Activated T-cell treated with anti-CD3 and anti-CD28 coated beads, Interleukin-2, amount 50 U/mL, for 72 hours (primary cell): ENCODE measurements around the gene INS. TPM values are rescaled to one million over a fixed set of nuclear protein-coding genes. Genes with fewer than 3 reads are reported as not detected.

Source experiments
- ATAC-seq, 2 donors: fragments of 150-1000 bp; cut with Tn5 transposase; replicated peaks in 1 of 2; 2 replicates each; pipeline ENCODE4 v1.10.0; 2021; ENCODE audit warnings: moderate library complexity in 2 of 2, mild to moderate bottlenecking in 1 of 2
- DNase-seq, 2 donors: peaks; one replicate each; pipeline ENCODE4 v3.0.0; 2021 to 2022; ENCODE audit warnings: mixed read lengths in 1 of 2
- H3K27ac Mint-ChIP-seq: one replicate; pipeline ENCODE4 v1.8.0; 2022; ENCODE audit warnings: mild to moderate bottlenecking, moderate library complexity, mixed read lengths
- H3K27me3 Mint-ChIP-seq: one replicate; pipeline ENCODE4 v1.8.0; 2022; ENCODE audit warnings: low read depth, mixed read lengths
- H3K36me3 Mint-ChIP-seq, 2 donors: one replicate each; pipeline ENCODE4 v1.8.0; 2022; ENCODE audit warnings: mixed read lengths in 2 of 2, mild to moderate bottlenecking in 1 of 2; ENCODE audit not compliant: insufficient read depth in 2 of 2
- H3K4me1 Mint-ChIP-seq: one replicate; pipeline ENCODE4 v1.8.0; 2022; ENCODE audit warnings: low read depth, mixed read lengths
- H3K4me3 Mint-ChIP-seq, 2 donors: one replicate each; pipeline ENCODE4 v1.8.0; 2022; ENCODE audit warnings: mild to moderate bottlenecking in 2 of 2, mixed read lengths in 2 of 2, moderate library complexity in 2 of 2
- H3K9me3 Mint-ChIP-seq, 2 donors: one replicate each; pipeline ENCODE4 v1.8.0; 2022; ENCODE audit warnings: mixed read lengths in 2 of 2
- total RNA-seq, 2 donors: library from RNA; stranded (reverse); gene quantifications; one replicate each; pipeline ENCODE4 v1.2.3, GENCODE V29; 2022

The INS gene
- total RNA-seq, 2 donors from 2014 or later, result not detected

DNA sequence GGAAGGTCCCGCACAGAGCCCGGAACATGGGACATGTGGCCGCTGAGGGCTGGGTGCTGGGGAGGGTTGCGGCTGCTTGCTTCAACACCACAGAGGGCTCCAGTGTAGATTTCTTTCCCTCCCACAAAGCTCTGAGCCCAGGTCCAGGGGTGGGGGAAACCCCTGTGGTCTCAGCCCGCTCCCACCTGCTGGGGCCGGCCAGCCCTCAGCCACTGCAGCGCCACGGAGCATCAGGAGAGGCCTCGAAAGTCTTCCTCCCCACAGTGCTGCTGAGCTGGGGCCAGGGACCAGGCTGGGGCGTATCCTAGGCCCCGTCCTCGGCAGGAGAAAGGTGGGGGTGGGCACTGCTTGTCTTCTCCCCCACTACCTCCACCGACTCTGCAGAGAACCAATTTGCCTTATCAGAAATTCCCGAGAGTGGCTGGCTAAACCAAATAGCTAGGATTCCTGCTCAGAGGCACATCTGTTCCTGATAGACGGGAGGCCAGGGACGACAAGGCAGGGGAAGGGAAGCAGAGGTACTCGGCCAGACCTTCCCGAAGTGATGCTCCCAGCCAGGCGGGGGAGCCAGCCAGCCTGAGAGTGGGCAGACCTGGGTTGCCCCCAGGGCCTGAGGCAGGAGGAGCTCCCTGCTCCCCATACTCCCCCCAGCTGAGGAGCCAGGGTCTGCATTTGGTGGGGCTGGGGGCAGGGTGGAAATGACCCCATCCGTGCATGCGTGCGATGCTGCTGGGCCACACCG lies 40.5 kb downstream of the INS start:
- H3K36me3 Mint-ChIP-seq, result no peaks in the 10 kb centered on the region
- peaks cover 52% of the 10 kb centered on the region for H3K27me3 Mint-ChIP-seq
- H3K9me3 Mint-ChIP-seq, result peaks cover 5% of the 10 kb centered on the region in 2 donors
- no peak overlapping the region for H3K4me3 Mint-ChIP-seq
- DNase-seq (no peak), ATAC-seq (no peak)
- no peaks in the 10 kb centered on the region for H3K4me1 Mint-ChIP-seq
- H3K27ac Mint-ChIP-seq, result no peak overlapping the region

DNA sequence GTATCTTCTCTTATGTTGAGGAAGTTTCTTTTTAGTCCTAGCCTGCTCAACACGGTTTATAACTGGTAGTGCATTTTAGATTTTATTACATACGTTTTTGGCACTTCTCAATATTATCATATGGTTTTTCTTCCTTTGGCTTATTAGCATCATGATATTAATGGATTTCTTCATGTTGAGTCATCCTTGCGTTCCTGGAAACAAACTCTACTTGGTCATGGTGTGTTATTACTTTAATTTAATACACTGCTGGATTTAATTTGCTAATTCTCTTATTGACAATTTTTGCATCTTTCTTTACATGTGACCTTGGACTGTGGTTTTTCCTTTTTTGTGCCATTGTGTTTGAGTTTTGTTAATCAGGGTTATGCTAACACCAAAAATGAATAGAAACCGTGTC lies 42.3 kb downstream of the INS start:
- no peak for ATAC-seq

DNA sequence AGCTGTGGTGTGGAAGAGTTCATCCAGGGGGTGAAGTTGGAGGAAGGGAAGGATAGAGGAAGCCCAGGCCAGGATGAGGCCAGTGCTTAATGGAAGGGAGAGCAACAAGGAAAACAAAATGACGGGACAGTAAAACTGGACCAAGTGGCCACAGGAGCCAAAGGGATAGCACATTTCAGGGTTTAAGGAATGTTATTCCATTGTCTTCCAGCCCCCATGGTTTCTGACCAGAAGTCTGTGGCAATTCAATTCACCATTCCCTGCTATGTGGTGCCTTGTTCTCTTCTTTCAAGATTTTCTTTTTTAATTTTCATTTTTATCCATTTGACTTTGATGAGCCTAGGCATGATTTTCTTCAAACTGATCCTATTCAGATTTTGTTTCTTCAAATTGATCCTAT lies 44.3 kb downstream of the INS start:
- Mint-ChIP-seq H3K27me3 (peaks cover 38% of the 10 kb centered on the region), H3K4me3 (no peak overlapping the region), H3K36me3 (no peaks in the 10 kb centered on the region), H3K27ac (no peak overlapping the region), H3K9me3 (peaks cover 0 to 2% of the 10 kb centered on the region in 2 donors), H3K4me1 (no peaks in the 10 kb centered on the region)
- ATAC-seq, result no peak
- no peak for DNase-seq

More for the DNA sequence above, 42.3 kb downstream of the INS start:
- no peak for DNase-seq
- H3K4me3 Mint-ChIP-seq, result no peak overlapping the region
- H3K27me3 Mint-ChIP-seq, result peaks cover 40% of the 10 kb centered on the region
- no peak overlapping the region for H3K27ac Mint-ChIP-seq
- H3K36me3 Mint-ChIP-seq, result no peaks in the 10 kb centered on the region
- H3K4me1 Mint-ChIP-seq, result no peaks in the 10 kb centered on the region
- H3K9me3 Mint-ChIP-seq, result peaks cover 0 to 2% of the 10 kb centered on the region in 2 donors

DNA sequence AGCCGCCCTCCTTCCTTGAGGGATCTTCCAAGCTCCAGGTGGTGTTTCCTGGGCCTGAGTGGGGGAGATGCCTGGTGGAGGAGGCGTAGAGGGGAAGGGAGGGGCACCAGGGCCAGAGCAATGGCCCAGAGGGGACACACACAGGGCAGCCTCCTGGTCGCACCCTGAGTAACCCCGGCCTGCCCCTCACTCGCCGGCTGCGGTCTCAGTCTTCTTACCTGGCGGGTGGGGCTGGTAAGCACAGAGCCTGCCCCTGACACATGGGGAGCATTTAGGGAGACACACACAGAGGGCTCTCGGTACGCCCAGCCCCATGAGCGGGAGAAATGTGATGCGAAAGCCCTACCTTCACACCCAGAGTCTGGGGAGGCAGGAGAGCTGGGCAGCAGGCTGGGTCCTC lies 45.7 kb downstream of the INS start:
- Mint-ChIP-seq H3K36me3 (no peaks in the 10 kb centered on the region), H3K4me1 (no peaks in the 10 kb centered on the region), H3K27me3 (peaks cover 40% of the 10 kb centered on the region), H3K9me3 (peaks cover 0 to 2% of the 10 kb centered on the region in 2 donors), H3K4me3 (no peak overlapping the region), H3K27ac (no peak overlapping the region)
- ATAC-seq (no peak), DNase-seq (no peak)

DNA sequence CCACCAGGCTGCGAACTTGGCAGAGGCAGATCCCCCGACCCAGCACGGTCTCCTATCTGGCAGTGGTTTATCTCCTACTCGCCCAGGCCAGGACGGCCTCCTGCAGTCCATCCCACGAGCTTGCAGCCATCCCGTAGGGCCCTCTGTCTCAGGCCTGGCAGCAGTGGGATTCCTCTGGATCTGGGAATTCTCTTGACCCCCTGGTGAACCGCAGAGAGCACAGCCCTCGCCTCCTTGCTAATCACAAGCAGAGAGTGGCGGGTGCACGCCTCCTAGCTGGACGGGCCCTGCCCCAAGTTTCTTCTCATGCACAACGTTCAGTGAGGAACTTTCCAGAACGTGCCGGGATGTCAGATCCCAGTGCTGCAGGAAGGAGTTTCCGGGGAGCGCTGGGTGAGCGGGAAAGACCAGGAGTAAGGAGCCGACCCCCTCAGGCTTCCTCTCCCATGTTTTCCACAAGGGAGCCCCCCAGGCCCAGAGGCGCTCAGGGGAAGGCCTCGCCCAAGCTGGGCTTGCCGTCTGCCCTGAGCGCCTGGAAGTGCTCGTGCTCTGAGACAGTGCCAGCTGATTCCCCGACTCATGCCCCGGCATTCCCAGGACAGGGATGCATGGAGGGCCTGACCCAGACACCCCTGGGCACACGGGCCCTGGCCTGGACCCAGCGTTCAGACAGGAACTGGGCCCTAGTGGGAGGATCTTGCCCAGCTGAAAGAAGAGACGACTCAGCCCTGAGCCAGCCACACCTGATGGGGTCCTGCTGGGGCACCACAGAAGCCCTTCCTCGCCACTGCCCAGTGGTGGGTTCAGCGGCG lies 46.4 kb downstream of the INS start:
- no peak overlapping the region for H3K27ac Mint-ChIP-seq
- ATAC-seq, result no peak
- H3K4me3 Mint-ChIP-seq, result no peak overlapping the region
- peaks cover 42% of the 10 kb centered on the region for H3K27me3 Mint-ChIP-seq
- H3K9me3 Mint-ChIP-seq, result peaks cover 0 to 2% of the 10 kb centered on the region in 2 donors
- no peak for DNase-seq
- H3K36me3 Mint-ChIP-seq, result no peaks in the 10 kb centered on the region
- no peaks in the 10 kb centered on the region for H3K4me1 Mint-ChIP-seq

DNA sequence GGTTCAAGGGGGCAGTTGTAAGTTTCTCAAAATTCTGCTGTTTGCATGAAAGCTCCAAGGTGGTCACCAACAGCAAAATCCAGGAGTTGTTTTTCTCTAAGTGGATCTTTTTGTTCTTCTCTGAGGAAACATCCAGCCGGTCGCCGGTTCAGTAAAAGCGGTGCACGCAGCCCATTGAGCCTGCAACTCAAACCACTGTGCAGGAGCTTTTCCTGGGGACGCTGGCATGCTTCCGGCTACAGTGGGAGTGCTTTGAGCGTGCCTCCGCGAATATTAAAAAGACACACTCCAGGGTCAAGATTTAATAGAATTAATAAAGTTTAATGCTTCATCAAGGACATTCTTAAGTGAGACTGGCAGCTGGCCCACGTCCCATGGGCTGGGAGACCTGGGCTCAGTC lies 47.2 kb downstream of the INS start:
- ATAC-seq, result no peak
- Mint-ChIP-seq H3K27ac (no peak overlapping the region), H3K4me1 (no peaks in the 10 kb centered on the region), H3K27me3 (peaks cover 36% of the 10 kb centered on the region), H3K4me3 (no peak overlapping the region), H3K36me3 (no peaks in the 10 kb centered on the region), H3K9me3 (peaks cover 0 to 2% of the 10 kb centered on the region in 2 donors)
- DNase-seq, result no peak

DNA sequence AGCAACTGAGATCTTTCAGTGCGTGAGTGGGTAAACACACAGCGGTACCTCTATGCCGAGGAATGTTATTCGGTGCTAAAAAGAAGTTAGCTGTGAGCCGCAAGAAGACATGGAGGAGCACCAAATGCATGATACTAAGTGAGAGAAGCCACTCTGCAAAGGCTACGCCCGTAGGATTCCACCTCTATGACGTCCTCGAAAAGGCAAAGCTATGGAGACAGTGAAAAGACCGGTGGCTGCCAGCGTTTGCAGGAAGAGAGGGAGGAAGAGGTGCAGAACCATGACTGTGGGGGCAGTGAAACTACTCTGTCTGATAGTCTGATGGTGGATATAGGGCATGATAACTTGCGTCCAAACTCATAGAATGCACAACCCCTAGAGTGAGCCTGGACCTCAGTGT lies 50.5 kb downstream of the INS start:
- H3K4me3 Mint-ChIP-seq, result no peak overlapping the region

More for the DNA sequence above, 50.5 kb downstream of the INS start:
- H3K4me1 Mint-ChIP-seq, result no peaks in the 10 kb centered on the region
- no peaks in the 10 kb centered on the region for H3K36me3 Mint-ChIP-seq
- H3K9me3 Mint-ChIP-seq, result no peaks in the 10 kb centered on the region
- peaks cover 9% of the 10 kb centered on the region for H3K27me3 Mint-ChIP-seq
- DNase-seq (no peak), ATAC-seq (no peak)
- H3K27ac Mint-ChIP-seq, result no peak overlapping the region

Other genes starting within 250 kb of the INS start
- 10 to 100 TPM in 1 of 2 donors, 1 to 10 TPM in 1; 5.6 to 15.5 TPM for gene TNNT3, start 241.5 kb downstream of the INS start, total RNA-seq
- 10 to 100 TPM; 59.4 to 60.3 TPM for gene MRPL23, start 213.9 kb downstream of the INS start, total RNA-seq
- gene H19, start 163.4 kb downstream of the INS start, total RNA-seq, result not detected
- 10 to 100 TPM in 1 of 2 donors, 1 to 10 TPM in 1; 2.0 to 40.4 TPM for gene IGF2, start 21.8 kb downstream of the INS start, total RNA-seq
- gene TH, start 10.6 kb upstream of the INS start, total RNA-seq, result not detected
- gene ASCL2, start 109.4 kb upstream of the INS start, total RNA-seq, result 1 to 10 TPM in 1 of 2 donors, under 1 TPM in 1; 0.38 to 1.7 TPM
- gene C11orf21, start 140.7 kb upstream of the INS start, total RNA-seq, result 10 to 100 TPM; 13.6 to 16.6 TPM
- 10 to 100 TPM in 1 of 2 donors, 1 to 10 TPM in 1; 8.6 to 10.2 TPM for gene TSPAN32, start 140.8 kb upstream of the INS start, total RNA-seq
- gene CD81, start 216.1 kb upstream of the INS start, total RNA-seq, result 100 to 1,000 TPM; 116 to 122 TPM
- 10 to 100 TPM; 50.6 to 52.2 TPM for gene TSSC4, start 239.5 kb upstream of the INS start, total RNA-seq